Astrocyte of the cerebellum (primary cell): Measurements from ENCODE around the gene ZNF749.
A peak's percentile ranks its signal among the peaks of the same experiment; 100 is the strongest.

Source experiments
- DNase-seq: peaks from one replicate; pipeline ENCODE4 v3.0.0-alpha.2; 2011; ENCODE audit warnings: low read depth
- H3K4me3 ChIP-seq: 2 replicates; pipeline ENCODE4 v1.5.1; 2011; ENCODE audit warnings: mild to moderate bottlenecking, low read depth, low read length, moderate library complexity
- CTCF ChIP-seq: IDR thresholded peaks from 2 replicates; pipeline ENCODE4 v1.5.1; 2012; ENCODE audit warnings: low read length, low read depth, moderate library complexity, mild to moderate bottlenecking; ENCODE audit errors: missing control alignments
- in situ Hi-C: cut with HindIII; loops from 2 replicates; pipeline ENCODE4 v1.10.0; 2017; ENCODE audit warnings: low sequenced_read_pairs

ZNF749 gene

GRCh38 chr19:57403737-57404563, 31.2 kb upstream of the ZNF749 start:
- TF ChIP-seq CTCF: no peak
- in situ Hi-C loops: no loop called here
- no peak for DNase-seq
- no peak overlapping the region for H3K4me3 ChIP-seq

DNA sequence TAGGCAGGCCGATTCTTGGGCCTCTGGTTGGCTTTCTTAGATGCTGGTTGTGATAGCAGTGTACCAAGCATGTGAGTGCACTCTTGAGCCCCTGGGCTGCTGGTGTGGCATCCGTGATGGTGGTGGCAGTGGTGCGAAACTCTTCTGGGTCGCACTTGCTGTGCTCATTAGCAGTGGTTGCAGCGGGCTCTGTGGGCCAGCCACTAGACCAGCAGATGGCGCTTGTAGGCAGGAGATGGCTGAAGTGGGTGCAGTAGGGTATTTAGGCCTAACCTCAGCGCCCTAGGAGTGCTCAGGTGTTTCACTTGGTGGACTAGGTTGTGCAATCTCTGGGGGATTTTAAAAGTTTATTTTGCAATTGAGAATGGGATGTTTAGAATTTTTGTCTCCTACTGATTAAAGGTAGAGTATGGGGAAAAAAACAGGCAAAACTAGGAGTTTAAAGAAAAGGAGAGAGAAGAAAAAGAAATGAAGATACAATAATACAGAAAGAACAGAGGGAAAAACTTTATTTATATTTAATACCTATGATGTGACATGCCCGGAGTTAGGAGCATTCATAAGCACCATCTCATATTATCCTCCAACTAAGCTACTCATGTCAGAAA, 28.5 kb upstream of the ZNF749 start:
- in situ Hi-C loops: no loop called here
- peak; percentile 61 for TF ChIP-seq CTCF
- no peak overlapping the region for H3K4me3 ChIP-seq
- DNase-seq: no peak

GRCh38 chr19:57410877-57411671, 24.1 kb upstream of the ZNF749 start, which contains the start of gene ZNF17:
ZNF17 (plus strand) TSS chr19:57411161; CDS start chr19:57413616, 2,455 bp downstream.
- H3K4me3 ChIP-seq: peak within 1 kb of the TSS; percentile 97
- in situ Hi-C loops: no loop called here
- no peak for TF ChIP-seq CTCF

GRCh38 chr19:57419439-57419838, 15.7 kb upstream of the ZNF749 start:
- no peak for TF ChIP-seq CTCF
- H3K4me3 ChIP-seq: no peak overlapping the region
- no peak for DNase-seq
- in situ Hi-C loops: loop anchor here (5.0 kb wide), 1 partner anchor 37 kb away; no protein-coding TSS in a partner anchor

More at GRCh38 chr19:57410877-57411671, 24.1 kb upstream of the ZNF749 start, which contains the start of gene ZNF17:
- DNase-seq: peak; percentile 87

DNA sequence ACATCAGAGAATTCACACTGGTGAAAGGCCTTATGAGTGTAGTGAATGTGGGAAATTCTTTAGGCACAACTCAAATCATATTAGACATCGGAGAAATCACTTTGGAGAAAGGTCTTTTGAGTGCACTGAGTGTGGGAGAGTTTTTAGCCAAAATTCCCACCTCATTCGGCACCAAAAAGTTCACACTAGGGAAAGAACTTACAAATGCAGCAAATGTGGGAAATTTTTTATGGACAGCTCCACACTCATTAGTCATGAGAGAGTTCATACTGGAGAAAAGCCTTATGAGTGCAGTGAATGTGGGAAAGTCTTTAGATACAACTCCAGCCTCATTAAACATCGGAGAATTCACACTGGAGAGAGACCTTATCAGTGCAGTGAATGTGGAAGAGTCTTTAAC, 14.1 kb upstream of the ZNF749 start:
- no peak for DNase-seq
- in situ Hi-C loops: no loop called here
- TF ChIP-seq CTCF: no peak
- no peak overlapping the region for H3K4me3 ChIP-seq

- in situ Hi-C loops: no loop called here
- TF ChIP-seq CTCF: no peak
- H3K4me3 ChIP-seq: peak overlapping the region; percentile 91
- DNase-seq: no peak
Measured at GRCh38 chr19:57434386-57435061, 601 bp upstream of the ZNF749 start.
